T-helper 1 cell treated with Interleukin-12 subunit alpha and Interleukin-12 subunit beta and Interleukin-4 antibody, amounts not matched to agents 30 ng/mL and 1 ng/mL, for 36 hours (primary cell): ENCODE measurements around the gene KLC4. TPM values are rescaled to one million over a fixed set of nuclear protein-coding genes. Genes with fewer than 3 reads are reported as not detected.

ENCODE experiments used
- intact Hi-C: fragments of 100-400 bp; cut with micrococcal nuclease; formaldehyde crosslinking; loops from one replicate; pipeline ENCODE4 v1.15.1; 2024
- total RNA-seq: library from RNA; stranded (reverse); gene quantifications from 2 replicates; pipeline ENCODE4 v1.2.3, GENCODE V29; 2022

Gene KLC4
- total RNA-seq = 16.1 and 17.6 TPM in 2 replicates

GRCh38 chr6:43059168-43060033 is at the start of gene KLC4, which contains the start of gene MRPL2:
TSS of gene KLC4 (plus strand) at chr6:43059631. CDS start at chr6:43061336, 1,705 bp downstream.
TSS of gene MRPL2 (minus strand) at chr6:43059434. CDS start at chr6:43059381, 53 bp downstream.
- intact Hi-C loops = loop anchor here (1.0 to 10.0 kb wide), 21 partner anchors 11 to 1324 kb away; partner anchors contain the start of genes ABCC10, CNPY3, GTPBP2 and HSP90AB1

GRCh38 chr6:43011207-43011606 is 48.2 kb upstream of the KLC4 start:
- intact Hi-C loops = loop anchor here (5.0 kb wide), 1 partner anchor 794 kb away; the partner anchor contains the start of gene MRPS10

- intact Hi-C loops = loop anchor here (5.0 kb wide), 1 partner anchor 795 kb away; the partner anchor contains the start of gene MRPS10
These were observed 47.1 kb upstream of the KLC4 start for GRCh38 chr6:43012364-43012763.

GRCh38 chr6:43013097-43013842 is 46.2 kb upstream of the KLC4 start:
- intact Hi-C loops = loop anchor here (1.0 to 5.0 kb wide), 3 partner anchors 8 to 796 kb away; partner anchors contain the start of genes MRPS10 and RRP36

- intact Hi-C loops = loop anchor here (1.0 to 5.0 kb wide), 16 partner anchors 7 to 797 kb away; partner anchors contain the start of genes CNPY3, CUL7, GTPBP2 and KLC4
These were observed 45.5 kb upstream of the KLC4 start, which contains the start of the genes KLHDC3 and MEA1 for GRCh38 chr6:43013843-43014433. TSS of gene KLHDC3 (plus strand) at chr6:43014249. CDS start at chr6:43017193, 2,944 bp downstream. TSS of gene MEA1 (minus strand) at chr6:43013946. CDS start at chr6:43013813, 133 bp downstream.

GRCh38 chr6:43014434-43014909 is 45.0 kb upstream of the KLC4 start:
- intact Hi-C loops = loop anchor here (1.0 to 5.0 kb wide), 14 partner anchors 30 to 797 kb away; partner anchors contain the start of genes CNPY3, CUL7, GTPBP2 and KLC4

GRCh38 chr6:43016176-43016942 is 43.1 kb upstream of the KLC4 start:
- intact Hi-C loops = no loop called here

- intact Hi-C loops = no loop called here
These were observed 42.5 kb upstream of the KLC4 start for GRCh38 chr6:43016943-43017334.

GRCh38 chr6:43019152-43019551 is 40.3 kb upstream of the KLC4 start:
- intact Hi-C loops = no loop called here

GRCh38 chr6:43020052-43020705 is 39.3 kb upstream of the KLC4 start:
- intact Hi-C loops = no loop called here

- intact Hi-C loops = loop anchor here (1.0 kb wide), 5 partner anchors 8 to 120 kb away; partner anchors contain the start of genes CNPY3, CUL7, KLC4 and MEA1
These were observed 38.6 kb upstream of the KLC4 start for GRCh38 chr6:43020847-43021246.

GRCh38 chr6:43021270-43022047 is 38.0 kb upstream of the KLC4 start, which contains the start of gene RRP36:
TSS of gene RRP36 (plus strand) at chr6:43021623. CDS start at chr6:43021655, 32 bp downstream.
- intact Hi-C loops = loop anchor here (1.0 kb wide), 5 partner anchors 8 to 120 kb away; partner anchors contain the start of genes CNPY3, CUL7, KLC4 and MEA1

GRCh38 chr6:43024436-43024835 is 35.0 kb upstream of the KLC4 start:
- intact Hi-C loops = no loop called here

GRCh38 chr6:43026365-43026764 is 33.1 kb upstream of the KLC4 start:
- intact Hi-C loops = no loop called here

GRCh38 chr6:43029120-43029519 is 30.3 kb upstream of the KLC4 start:
- intact Hi-C loops = no loop called here

GRCh38 chr6:43032326-43032725 is 27.1 kb upstream of the KLC4 start:
- intact Hi-C loops = no loop called here

- intact Hi-C loops = no loop called here
These were observed 25.8 kb upstream of the KLC4 start for GRCh38 chr6:43033496-43034189.

GRCh38 chr6:43034190-43034525 is 25.3 kb upstream of the KLC4 start:
- intact Hi-C loops = no loop called here
